ENCODE results near the gene GPN1. TPM values are rescaled to one million over a fixed set of nuclear protein-coding genes. Genes with fewer than 3 reads are reported as not detected.

GPN1 gene
- total RNA-seq, 1 experiment from 2014 or later, result 37.2 TPM

GRCh38 chr2:27697660-27698059 is 68.8 kb downstream of the GPN1 start:
- CTCF ChIA-PET, result no interaction called here

More at GRCh38 chr2:27697660-27698059, 68.8 kb downstream of the GPN1 start:
- no TSS peak for BruUV-seq (replicated peaks)
- TF ChIP-seq, protein P1, sequence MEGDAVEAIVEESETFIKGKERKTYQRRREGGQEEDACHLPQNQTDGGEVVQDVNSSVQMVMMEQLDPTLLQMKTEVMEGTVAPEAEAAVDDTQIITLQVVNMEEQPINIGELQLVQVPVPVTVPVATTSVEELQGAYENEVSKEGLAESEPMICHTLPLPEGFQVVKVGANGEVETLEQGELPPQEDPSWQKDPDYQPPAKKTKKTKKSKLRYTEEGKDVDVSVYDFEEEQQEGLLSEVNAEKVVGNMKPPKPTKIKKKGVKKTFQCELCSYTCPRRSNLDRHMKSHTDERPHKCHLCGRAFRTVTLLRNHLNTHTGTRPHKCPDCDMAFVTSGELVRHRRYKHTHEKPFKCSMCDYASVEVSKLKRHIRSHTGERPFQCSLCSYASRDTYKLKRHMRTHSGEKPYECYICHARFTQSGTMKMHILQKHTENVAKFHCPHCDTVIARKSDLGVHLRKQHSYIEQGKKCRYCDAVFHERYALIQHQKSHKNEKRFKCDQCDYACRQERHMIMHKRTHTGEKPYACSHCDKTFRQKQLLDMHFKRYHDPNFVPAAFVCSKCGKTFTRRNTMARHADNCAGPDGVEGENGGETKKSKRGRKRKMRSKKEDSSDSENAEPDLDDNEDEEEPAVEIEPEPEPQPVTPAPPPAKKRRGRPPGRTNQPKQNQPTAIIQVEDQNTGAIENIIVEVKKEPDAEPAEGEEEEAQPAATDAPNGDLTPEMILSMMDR (IDR thresholded peaks at IDR 0.05), result no peak
- no peak for TF ChIP-seq SIN3A (IDR thresholded peaks at IDR 0.05; ENCODE audit: borderline replicate concordance, insufficient read depth, low read depth, low read length)
- no peak for TF ChIP-seq POLR2AphosphoS5 (IDR thresholded peaks at IDR 0.05; ENCODE audit: low read depth, low read length)
- TF ChIP-seq, protein P2, sequence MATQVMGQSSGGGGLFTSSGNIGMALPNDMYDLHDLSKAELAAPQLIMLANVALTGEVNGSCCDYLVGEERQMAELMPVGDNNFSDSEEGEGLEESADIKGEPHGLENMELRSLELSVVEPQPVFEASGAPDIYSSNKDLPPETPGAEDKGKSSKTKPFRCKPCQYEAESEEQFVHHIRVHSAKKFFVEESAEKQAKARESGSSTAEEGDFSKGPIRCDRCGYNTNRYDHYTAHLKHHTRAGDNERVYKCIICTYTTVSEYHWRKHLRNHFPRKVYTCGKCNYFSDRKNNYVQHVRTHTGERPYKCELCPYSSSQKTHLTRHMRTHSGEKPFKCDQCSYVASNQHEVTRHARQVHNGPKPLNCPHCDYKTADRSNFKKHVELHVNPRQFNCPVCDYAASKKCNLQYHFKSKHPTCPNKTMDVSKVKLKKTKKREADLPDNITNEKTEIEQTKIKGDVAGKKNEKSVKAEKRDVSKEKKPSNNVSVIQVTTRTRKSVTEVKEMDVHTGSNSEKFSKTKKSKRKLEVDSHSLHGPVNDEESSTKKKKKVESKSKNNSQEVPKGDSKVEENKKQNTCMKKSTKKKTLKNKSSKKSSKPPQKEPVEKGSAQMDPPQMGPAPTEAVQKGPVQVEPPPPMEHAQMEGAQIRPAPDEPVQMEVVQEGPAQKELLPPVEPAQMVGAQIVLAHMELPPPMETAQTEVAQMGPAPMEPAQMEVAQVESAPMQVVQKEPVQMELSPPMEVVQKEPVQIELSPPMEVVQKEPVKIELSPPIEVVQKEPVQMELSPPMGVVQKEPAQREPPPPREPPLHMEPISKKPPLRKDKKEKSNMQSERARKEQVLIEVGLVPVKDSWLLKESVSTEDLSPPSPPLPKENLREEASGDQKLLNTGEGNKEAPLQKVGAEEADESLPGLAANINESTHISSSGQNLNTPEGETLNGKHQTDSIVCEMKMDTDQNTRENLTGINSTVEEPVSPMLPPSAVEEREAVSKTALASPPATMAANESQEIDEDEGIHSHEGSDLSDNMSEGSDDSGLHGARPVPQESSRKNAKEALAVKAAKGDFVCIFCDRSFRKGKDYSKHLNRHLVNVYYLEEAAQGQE (IDR thresholded peaks at IDR 0.05; ENCODE audit: insufficient read depth in 1 of 2, low read depth in 2 of 2, low read length in 1 of 2), result no peak
- TF ChIP-seq TCF7L2 (IDR thresholded peaks at IDR 0.05; ENCODE audit: low read depth, low read length), result no peak
- ATAC-seq, result no peak
- H3K4me3 ChIP-seq (ENCODE audit: low read depth in 2 of 2, low read length in 2 of 2), result no peak overlapping the region
- H3K27me3 ChIP-seq (ENCODE audit: control insufficient read depth, insufficient read depth, low read length), result no peaks in the 10 kb centered on the region
- H3K4me1 ChIP-seq (ENCODE audit: control insufficient read depth, insufficient read depth, low read length), result no peaks in the 10 kb centered on the region
- in situ Hi-C loops (cut with HindIII; ENCODE audit: low pct_unique_long_range_greater_than_20kb, low sequenced_read_pairs), result no loop called here
- intact Hi-C loops (cut with micrococcal nuclease; ENCODE audit: unreplicated experiment), result no loop called here
- H3K27ac ChIP-seq (ENCODE audit: low read length), result no peak overlapping the region
- DNase-seq (ENCODE audit: low read depth, low spot score), result no peak
- H3K9me3 ChIP-seq (ENCODE audit: control insufficient read depth, insufficient read depth, low read depth, low read length), result no peaks in the 10 kb centered on the region
- H3K36me3 ChIP-seq (ENCODE audit: control insufficient read depth, insufficient read depth, low read length), result no peaks in the 10 kb centered on the region; the same call in 1 of the 2 replicates
- POLR2A ChIA-PET, result no interaction called here

Other genes starting within 250 kb of the GPN1 start
- 25.3 TPM for gene ZNF513, start 248.3 kb upstream of the GPN1 start, total RNA-seq (2021; ENCODE audit: unreplicated experiment)
- gene PPM1G, start 219.5 kb upstream of the GPN1 start, total RNA-seq (2021; ENCODE audit: unreplicated experiment), result 115 TPM
- gene NRBP1, start 200.4 kb upstream of the GPN1 start, total RNA-seq (2021; ENCODE audit: unreplicated experiment), result 103 TPM
- gene KRTCAP3, start 186.7 kb upstream of the GPN1 start, total RNA-seq (2021; ENCODE audit: unreplicated experiment), result 1.9 TPM
- gene IFT172, start 139.3 kb upstream of the GPN1 start, total RNA-seq (2021; ENCODE audit: unreplicated experiment), result 16.7 TPM
- gene FNDC4, start 133.8 kb upstream of the GPN1 start, total RNA-seq (2021; ENCODE audit: unreplicated experiment), result 1.3 TPM
- gene GCKR, start 132.2 kb upstream of the GPN1 start, total RNA-seq (2021; ENCODE audit: unreplicated experiment), result 0.33 TPM
- 12.8 TPM for gene ZNF512, start 46.0 kb upstream of the GPN1 start, total RNA-seq (2021; ENCODE audit: unreplicated experiment)
- 5.9 TPM for gene CCDC121, start within 50 bp of the GPN1 start, total RNA-seq (2021; ENCODE audit: unreplicated experiment)
- 22.4 TPM for gene SUPT7L, start 34.6 kb downstream of the GPN1 start, total RNA-seq (2021; ENCODE audit: unreplicated experiment)
- gene SLC4A1AP, start 34.8 kb downstream of the GPN1 start, total RNA-seq (2021; ENCODE audit: unreplicated experiment), result 22.2 TPM
- 61.6 TPM for gene MRPL33, start 142.7 kb downstream of the GPN1 start, total RNA-seq (2021; ENCODE audit: unreplicated experiment)